ENCODE data around the gene KBTBD6. TPM values are rescaled to one million over a fixed set of nuclear protein-coding genes. Genes with fewer than 3 reads are reported as not detected.

The KBTBD6 gene
- total RNA-seq, 4 donors from 2014 or later, result 4.6 to 9.1 (median 7.5) TPM

DNA sequence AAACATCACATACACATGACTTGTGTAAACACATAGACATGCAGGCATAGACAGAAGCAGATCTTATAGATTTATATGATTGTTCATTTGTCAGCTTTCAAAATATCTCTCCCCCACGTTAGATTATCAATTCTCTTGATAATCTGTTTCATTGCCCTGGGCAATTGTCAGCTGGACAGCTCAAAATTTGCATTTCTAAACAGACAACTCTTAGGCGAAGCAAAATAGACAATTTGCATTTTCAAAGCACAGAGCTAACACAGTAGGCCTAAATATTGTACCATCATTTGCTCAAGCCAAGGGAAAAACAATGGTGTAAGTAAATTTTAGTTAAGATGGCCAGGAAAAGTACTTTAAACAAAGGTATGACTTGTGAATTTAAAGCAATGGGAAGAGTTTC, 24.0 kb upstream of the KBTBD6 start:
- no peaks in the 10 kb centered on the region for H3K4me1 ChIP-seq
- peaks cover 0 to 9% (median 4%) of the 10 kb centered on the region in 4 donors for H3K9me3 ChIP-seq
- DNase-seq (ENCODE audit: extremely low spot score), result no peak
- intact Hi-C loops (cut with DNase I), result no loop called here
- H3K27me3 ChIP-seq, result no peaks in the 10 kb centered on the region
- 73% methylated on average over 2 of the region's 2 CpGs for WGBS
- H3K27ac ChIP-seq (replicated peaks in 1 of 4), result no peak overlapping the region
- TF ChIP-seq POLR2A (IDR thresholded peaks at IDR 0.05; ENCODE audit: low read depth) (no peak), EP300 (IDR thresholded peaks at IDR 0.05) (no peak), POLR2AphosphoS5 (IDR thresholded peaks at IDR 0.05) (no peak)
- TF ChIP-seq, protein P1, sequence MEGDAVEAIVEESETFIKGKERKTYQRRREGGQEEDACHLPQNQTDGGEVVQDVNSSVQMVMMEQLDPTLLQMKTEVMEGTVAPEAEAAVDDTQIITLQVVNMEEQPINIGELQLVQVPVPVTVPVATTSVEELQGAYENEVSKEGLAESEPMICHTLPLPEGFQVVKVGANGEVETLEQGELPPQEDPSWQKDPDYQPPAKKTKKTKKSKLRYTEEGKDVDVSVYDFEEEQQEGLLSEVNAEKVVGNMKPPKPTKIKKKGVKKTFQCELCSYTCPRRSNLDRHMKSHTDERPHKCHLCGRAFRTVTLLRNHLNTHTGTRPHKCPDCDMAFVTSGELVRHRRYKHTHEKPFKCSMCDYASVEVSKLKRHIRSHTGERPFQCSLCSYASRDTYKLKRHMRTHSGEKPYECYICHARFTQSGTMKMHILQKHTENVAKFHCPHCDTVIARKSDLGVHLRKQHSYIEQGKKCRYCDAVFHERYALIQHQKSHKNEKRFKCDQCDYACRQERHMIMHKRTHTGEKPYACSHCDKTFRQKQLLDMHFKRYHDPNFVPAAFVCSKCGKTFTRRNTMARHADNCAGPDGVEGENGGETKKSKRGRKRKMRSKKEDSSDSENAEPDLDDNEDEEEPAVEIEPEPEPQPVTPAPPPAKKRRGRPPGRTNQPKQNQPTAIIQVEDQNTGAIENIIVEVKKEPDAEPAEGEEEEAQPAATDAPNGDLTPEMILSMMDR (IDR thresholded peaks at IDR 0.05), result no peak
- no peaks in the 10 kb centered on the region for H3K36me3 ChIP-seq
- H3K4me3 ChIP-seq, result no peak overlapping the region

DNA sequence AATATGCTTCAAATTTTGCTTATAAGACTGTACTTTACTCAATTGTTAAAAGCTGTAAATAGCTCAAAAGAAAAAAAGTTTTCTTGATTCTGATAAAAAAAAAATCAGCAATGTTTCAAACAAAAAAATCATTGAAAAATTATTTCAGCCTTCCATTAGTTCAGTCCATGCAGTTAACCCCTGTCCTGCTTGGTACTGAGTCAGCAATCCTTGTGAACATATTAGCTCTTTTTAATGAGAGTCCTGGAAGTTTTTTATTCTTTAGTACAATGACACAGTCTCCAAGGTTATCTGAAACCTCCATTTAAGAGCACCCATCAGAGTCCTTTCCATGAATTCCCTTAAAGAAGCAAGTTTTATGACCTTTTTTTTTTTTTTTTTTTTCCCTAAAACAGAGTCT, 21.4 kb upstream of the KBTBD6 start:
- H3K4me1 ChIP-seq, result no peaks in the 10 kb centered on the region
- DNase-seq (ENCODE audit: extremely low spot score), result no peak
- no peak overlapping the region for H3K4me3 ChIP-seq
- TF ChIP-seq POLR2A (IDR thresholded peaks at IDR 0.05; ENCODE audit: low read depth) (no peak), EP300 (IDR thresholded peaks at IDR 0.05) (no peak), POLR2AphosphoS5 (IDR thresholded peaks at IDR 0.05) (no peak)
- TF ChIP-seq, protein P1 (IDR thresholded peaks at IDR 0.05), result no peak
- no peaks in the 10 kb centered on the region for H3K27me3 ChIP-seq
- H3K27ac ChIP-seq (replicated peaks in 1 of 4), result no peak overlapping the region
- intact Hi-C loops (cut with DNase I), result no loop called here
- H3K36me3 ChIP-seq, result no peaks in the 10 kb centered on the region
- peaks cover 0 to 20% (median 11%) of the 10 kb centered on the region in 4 donors for H3K9me3 ChIP-seq

DNA sequence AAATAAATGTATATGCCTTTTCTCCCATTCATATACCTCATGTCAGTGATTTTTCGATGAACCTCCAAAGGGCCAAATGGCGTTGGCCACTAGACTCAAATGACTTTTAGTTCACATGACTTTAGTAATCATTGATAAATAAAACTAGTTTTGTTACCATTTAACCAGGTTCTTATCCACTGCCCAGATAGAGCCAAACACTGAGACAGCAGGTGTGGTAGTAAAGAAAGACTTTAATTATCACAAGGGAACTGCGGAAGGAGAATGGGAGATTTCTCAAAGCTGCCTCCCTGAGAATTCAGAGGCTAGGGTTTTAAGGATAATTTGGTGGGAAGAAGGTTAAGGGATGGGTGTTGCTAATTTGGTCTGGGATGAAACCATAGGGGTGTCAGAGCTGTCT, 19.4 kb upstream of the KBTBD6 start:
- H3K27ac ChIP-seq (replicated peaks in 1 of 4), result no peak overlapping the region
- H3K36me3 ChIP-seq, result no peaks in the 10 kb centered on the region
- H3K27me3 ChIP-seq, result no peaks in the 10 kb centered on the region
- TF ChIP-seq POLR2A (IDR thresholded peaks at IDR 0.05; ENCODE audit: low read depth) (no peak), EP300 (IDR thresholded peaks at IDR 0.05) (no peak), POLR2AphosphoS5 (IDR thresholded peaks at IDR 0.05) (no peak)
- TF ChIP-seq, protein P1 (IDR thresholded peaks at IDR 0.05), result no peak
- intact Hi-C loops (cut with DNase I), result no loop called here
- H3K9me3 ChIP-seq, result peaks cover 0 to 35% (median 20%) of the 10 kb centered on the region in 4 donors
- DNase-seq (ENCODE audit: extremely low spot score), result no peak
- no peaks in the 10 kb centered on the region for H3K4me1 ChIP-seq
- 96% methylated on average over 3 of the region's 3 CpGs for WGBS
- H3K4me3 ChIP-seq, result no peak overlapping the region

DNA sequence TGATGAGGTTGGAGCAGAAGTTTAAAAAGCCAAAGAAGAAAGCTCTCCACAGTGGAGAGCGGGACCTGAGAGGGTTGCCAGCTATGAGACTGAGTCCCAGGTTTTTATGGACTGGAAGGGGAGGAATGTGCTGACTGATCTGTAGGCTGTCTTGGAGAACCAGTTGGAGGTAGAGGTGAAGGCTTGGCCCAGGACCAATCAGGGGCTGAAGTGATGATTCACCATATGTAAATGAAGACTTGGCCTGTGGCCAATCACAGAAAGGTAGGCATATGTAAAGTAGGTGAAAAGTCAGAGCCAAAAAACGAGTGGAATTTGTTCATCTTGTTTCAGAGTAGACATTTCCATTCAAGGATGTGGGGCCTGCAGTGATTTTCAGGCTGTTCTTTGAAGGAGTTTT, 17.5 kb upstream of the KBTBD6 start:
- WGBS, result 80% methylated on average over 2 of the region's 2 CpGs
- no peaks in the 10 kb centered on the region for H3K36me3 ChIP-seq
- no peaks in the 10 kb centered on the region for H3K27me3 ChIP-seq
- no peaks in the 10 kb centered on the region for H3K4me1 ChIP-seq
- no peak overlapping the region for H3K4me3 ChIP-seq
- no peak overlapping the region for H3K27ac ChIP-seq (replicated peaks in 1 of 4)
- intact Hi-C loops (cut with DNase I), result no loop called here
- no peak for DNase-seq (ENCODE audit: extremely low spot score)
- no peak for TF ChIP-seq EP300 (IDR thresholded peaks at IDR 0.05)
- TF ChIP-seq, protein P1 (IDR thresholded peaks at IDR 0.05), result no peak
- H3K9me3 ChIP-seq, result peaks cover 0 to 35% (median 20%) of the 10 kb centered on the region in 4 donors
